Type B pancreatic cell (in vitro differentiated cells): Measurements from ENCODE around the gene ADARB1. TPM values are rescaled to one million over a fixed set of nuclear protein-coding genes. Genes with fewer than 3 reads are reported as not detected.

Source experiments
- DNase-seq: peaks from one replicate; pipeline ENCODE4 v3.0.0; 2021; ENCODE audit warnings: mixed read lengths; ENCODE audit not compliant: unreplicated experiment; ENCODE audit errors: extremely low spot score
- H3K27ac Mint-ChIP-seq: 2 replicates; pipeline ENCODE4 v1.8.0; 2021; ENCODE audit warnings: mild to moderate bottlenecking, mixed read lengths
- H3K27me3 Mint-ChIP-seq: 2 replicates; pipeline ENCODE4 v1.8.0; 2021; ENCODE audit warnings: mixed read lengths
- H3K36me3 Mint-ChIP-seq: 2 replicates; pipeline ENCODE4 v1.8.0; 2021; ENCODE audit warnings: mixed read lengths
- H3K4me1 Mint-ChIP-seq: one replicate; pipeline ENCODE4 v1.8.0; 2021; ENCODE audit warnings: mixed read lengths; ENCODE audit not compliant: unreplicated experiment
- H3K4me3 Mint-ChIP-seq: 2 replicates; pipeline ENCODE4 v1.8.0; 2021; ENCODE audit warnings: mild to moderate bottlenecking, mixed read lengths
- H3K9me3 Mint-ChIP-seq: 2 replicates; pipeline ENCODE4 v1.8.0; 2021; ENCODE audit warnings: mixed read lengths
- total RNA-seq: library from RNA; stranded (reverse); gene quantifications from 2 replicates; pipeline ENCODE4 v1.2.1, GENCODE V29; 2021; ENCODE audit warnings: low replicate concordance
- TF ChIP-seq, protein P1 (sequence below): fragments of 200-600 bp; sonication (generic); conservative IDR thresholded peaks from 2 replicates; pipeline ENCODE4 v1.5.0; 2021; ENCODE audit warnings: antibody characterized with exemption, mild to moderate bottlenecking

The ADARB1 gene
- total RNA-seq, 1 donor from 2014 or later: 20.7 TPM

DNA sequence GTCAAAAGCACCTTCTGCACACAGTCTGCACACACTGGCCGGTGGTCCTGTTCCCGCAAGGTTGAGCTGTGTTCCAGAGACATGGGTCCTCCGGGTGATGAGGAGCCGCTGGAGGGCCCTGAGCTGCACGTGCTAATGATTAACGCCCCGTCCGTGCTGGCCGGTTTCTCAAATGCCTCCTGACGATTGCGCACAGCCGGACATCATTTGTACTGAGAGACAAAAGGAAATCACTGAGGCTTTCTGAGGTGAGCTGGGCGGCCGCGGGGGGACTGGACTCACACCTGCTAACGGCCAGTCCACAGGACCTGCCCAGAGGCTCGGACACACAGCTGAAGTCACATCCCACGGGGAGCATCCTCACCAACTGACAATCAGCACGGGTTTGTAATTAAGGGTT, 184.1 kb downstream of the ADARB1 start:
- no peaks in the 10 kb centered on the region for H3K9me3 Mint-ChIP-seq
- TF ChIP-seq, protein P1, sequence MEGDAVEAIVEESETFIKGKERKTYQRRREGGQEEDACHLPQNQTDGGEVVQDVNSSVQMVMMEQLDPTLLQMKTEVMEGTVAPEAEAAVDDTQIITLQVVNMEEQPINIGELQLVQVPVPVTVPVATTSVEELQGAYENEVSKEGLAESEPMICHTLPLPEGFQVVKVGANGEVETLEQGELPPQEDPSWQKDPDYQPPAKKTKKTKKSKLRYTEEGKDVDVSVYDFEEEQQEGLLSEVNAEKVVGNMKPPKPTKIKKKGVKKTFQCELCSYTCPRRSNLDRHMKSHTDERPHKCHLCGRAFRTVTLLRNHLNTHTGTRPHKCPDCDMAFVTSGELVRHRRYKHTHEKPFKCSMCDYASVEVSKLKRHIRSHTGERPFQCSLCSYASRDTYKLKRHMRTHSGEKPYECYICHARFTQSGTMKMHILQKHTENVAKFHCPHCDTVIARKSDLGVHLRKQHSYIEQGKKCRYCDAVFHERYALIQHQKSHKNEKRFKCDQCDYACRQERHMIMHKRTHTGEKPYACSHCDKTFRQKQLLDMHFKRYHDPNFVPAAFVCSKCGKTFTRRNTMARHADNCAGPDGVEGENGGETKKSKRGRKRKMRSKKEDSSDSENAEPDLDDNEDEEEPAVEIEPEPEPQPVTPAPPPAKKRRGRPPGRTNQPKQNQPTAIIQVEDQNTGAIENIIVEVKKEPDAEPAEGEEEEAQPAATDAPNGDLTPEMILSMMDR: no peak
- H3K4me3 Mint-ChIP-seq: no peak overlapping the region
- H3K27me3 Mint-ChIP-seq: peaks cover 6% of the 10 kb centered on the region
- peaks cover 10% of the 10 kb centered on the region for H3K4me1 Mint-ChIP-seq
- no peaks in the 10 kb centered on the region for H3K36me3 Mint-ChIP-seq
- DNase-seq: peak; percentile 66
- H3K27ac Mint-ChIP-seq: no peak overlapping the region

- TF ChIP-seq, protein P1: no peak
Measured at GRCh38 chr21:45259206-45259840, 184.9 kb downstream of the ADARB1 start.

DNA sequence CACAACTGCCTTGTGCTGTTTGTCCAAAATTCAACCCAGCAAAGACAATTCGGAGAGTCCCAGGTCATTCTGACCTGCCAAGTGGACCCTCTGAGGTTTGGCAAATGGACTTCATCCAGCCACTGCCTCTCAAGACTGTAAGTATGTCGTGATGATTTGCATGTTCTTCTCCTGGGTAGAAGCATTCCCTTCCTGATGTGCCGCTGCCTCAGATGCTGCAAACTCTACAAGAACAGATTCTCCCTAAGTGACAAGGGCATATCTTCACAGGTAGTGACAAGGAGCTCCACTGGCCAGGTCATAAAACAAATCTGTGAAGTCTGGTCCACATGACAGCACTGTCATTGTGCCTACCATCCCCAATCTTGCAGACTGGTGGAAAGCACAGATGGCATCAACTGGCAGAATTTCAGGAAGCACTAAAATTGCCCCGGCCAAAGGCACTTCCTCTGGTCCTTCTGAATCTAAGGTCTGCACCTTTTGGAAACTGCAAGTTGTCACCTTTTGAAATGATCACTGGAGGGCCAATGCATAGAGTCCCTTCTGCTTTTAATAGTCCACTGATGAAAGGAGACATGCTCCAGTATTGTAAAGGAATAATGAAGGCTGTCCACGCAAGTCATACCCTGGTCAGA, 185.9 kb downstream of the ADARB1 start:
- Mint-ChIP-seq H3K4me1 (peaks cover 5% of the 10 kb centered on the region), H3K36me3 (peaks cover 5% of the 10 kb centered on the region), H3K4me3 (no peak overlapping the region), H3K27me3 (peaks cover 6% of the 10 kb centered on the region), H3K9me3 (no peaks in the 10 kb centered on the region), H3K27ac (no peak overlapping the region)
- TF ChIP-seq, protein P1: no peak
- DNase-seq: no peak

More at GRCh38 chr21:45259206-45259840, 184.9 kb downstream of the ADARB1 start:
- no peak for DNase-seq
- no peak overlapping the region for H3K27ac Mint-ChIP-seq
- peaks cover 9% of the 10 kb centered on the region for H3K4me1 Mint-ChIP-seq
- no peaks in the 10 kb centered on the region for H3K9me3 Mint-ChIP-seq
- H3K36me3 Mint-ChIP-seq: peaks cover 5% of the 10 kb centered on the region
- peaks cover 6% of the 10 kb centered on the region for H3K27me3 Mint-ChIP-seq
- H3K4me3 Mint-ChIP-seq: no peak overlapping the region

- no peak for DNase-seq
- Mint-ChIP-seq H3K4me1 (peaks cover 5% of the 10 kb centered on the region), H3K36me3 (peaks cover 5% of the 10 kb centered on the region), H3K27me3 (peaks cover 6% of the 10 kb centered on the region), H3K9me3 (no peaks in the 10 kb centered on the region), H3K4me3 (no peak overlapping the region), H3K27ac (no peak overlapping the region)
- TF ChIP-seq, protein P1: no peak
Measured at GRCh38 chr21:45261093-45261492, 186.7 kb downstream of the ADARB1 start.

DNA sequence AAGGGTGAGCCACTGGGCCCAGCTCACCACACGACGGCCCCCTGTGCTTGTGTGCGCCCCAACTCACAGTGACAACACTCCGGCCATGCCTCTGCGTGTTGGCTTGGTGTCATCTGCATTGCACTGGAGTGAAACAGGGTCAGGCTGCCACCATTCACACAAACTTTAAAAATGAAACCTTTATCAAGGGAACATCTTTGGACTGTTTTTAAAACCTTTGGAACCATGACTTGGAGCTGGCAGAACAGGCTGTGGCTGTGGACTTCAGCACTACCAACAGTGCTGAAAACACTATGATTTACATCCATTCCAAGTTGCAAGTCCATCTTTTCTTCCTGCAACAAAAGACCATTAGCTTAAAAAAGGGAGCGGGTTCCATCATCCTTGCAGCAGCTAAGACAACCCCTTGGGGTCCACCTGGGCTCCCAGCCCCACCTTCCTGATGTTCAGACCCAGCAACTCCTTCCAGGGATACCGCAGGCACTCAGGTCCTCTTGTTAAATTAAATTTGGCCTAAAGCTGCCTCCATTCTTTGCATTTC, 187.7 kb downstream of the ADARB1 start:
- peaks cover 6% of the 10 kb centered on the region for H3K27me3 Mint-ChIP-seq
- no peak overlapping the region for H3K4me3 Mint-ChIP-seq
- no peaks in the 10 kb centered on the region for H3K9me3 Mint-ChIP-seq
- H3K4me1 Mint-ChIP-seq: peaks cover 5% of the 10 kb centered on the region
- H3K36me3 Mint-ChIP-seq: peaks cover 5% of the 10 kb centered on the region
- DNase-seq: no peak
- no peak overlapping the region for H3K27ac Mint-ChIP-seq
- TF ChIP-seq, protein P1: no peak
